Smooth muscle cell (in vitro differentiated cells): ENCODE results near the gene ACACA. TPM values are rescaled to one million over a fixed set of nuclear protein-coding genes. Genes with fewer than 3 reads are reported as not detected.

Source experiments
- DNase-seq: peaks from one replicate; lab custom pipeline; 2025; ENCODE audit not compliant: unreplicated experiment; lab: John Stamatoyannopoulos, UW
- H2AFZ ChIP-seq: fragments of 200-600 bp; sonication (generic); 2 replicates; pipeline ENCODE4 v1.6.0; 2016; ENCODE audit warnings: antibody characterized with exemption, low read depth, mild to moderate bottlenecking
- H3F3A ChIP-seq: fragments of 200-600 bp; sonication (generic); 2 replicates; pipeline ENCODE4 v1.6.0; 2017; ENCODE audit warnings: antibody characterized with exemption, low read depth
- H3K27ac ChIP-seq: fragments of 200-600 bp; sonication (generic); 2 replicates; pipeline ENCODE4 v1.5.1; 2016; ENCODE audit warnings: low read depth, mild to moderate bottlenecking
- H3K27me3 ChIP-seq: fragments of 200-600 bp; sonication (generic); 2 replicates; pipeline ENCODE4 v1.6.1; 2016; ENCODE audit warnings: low read depth, mild to moderate bottlenecking
- H3K36me3 ChIP-seq: fragments of 200-600 bp; sonication (generic); 2 replicates; pipeline ENCODE4 v1.5.1; 2016; ENCODE audit warnings: low read depth
- H3K4me1 ChIP-seq: fragments of 200-600 bp; sonication (generic); 2 replicates; pipeline ENCODE4 v1.5.1; 2016; ENCODE audit warnings: low read depth
- H3K4me2 ChIP-seq: fragments of 200-600 bp; sonication (generic); 2 replicates; pipeline ENCODE4 v1.6.0; 2016; ENCODE audit warnings: mild to moderate bottlenecking
- H3K4me3 ChIP-seq: fragments of 200-600 bp; sonication (generic); 2 replicates; pipeline ENCODE4 v1.5.1; 2016; ENCODE audit warnings: mild to moderate bottlenecking
- H3K79me2 ChIP-seq: fragments of 200-600 bp; sonication (generic); 2 replicates; pipeline ENCODE4 v1.6.0; 2016; ENCODE audit warnings: low read depth, mild to moderate bottlenecking
- H3K9ac ChIP-seq: fragments of 200-600 bp; sonication (generic); 2 replicates; pipeline ENCODE4 v1.6.0; 2016; ENCODE audit warnings: low read depth
- H3K9me3 ChIP-seq: fragments of 200-600 bp; sonication (generic); replicated peaks from 2 replicates; pipeline ENCODE4 v1.5.1; 2016; ENCODE audit warnings: low read depth
- H4K20me1 ChIP-seq: fragments of 200-600 bp; sonication (generic); 2 replicates; pipeline ENCODE4 v1.6.0; 2016; ENCODE audit warnings: low read depth
- WGBS: methylation state at CpG from one replicate; pipeline ENCODE4 v1.1.7; 2016; ENCODE audit warnings: low lambda C conversion rate; 5-methylcytosine and 5-hydroxymethylcytosine counted together
- polyA plus RNA-seq: library from polyadenylated mRNA; unstranded; fragments of >200 nt; fragmentation: Nextera tagmentation; extraction: Ambion mirVana; gene quantifications from 2 replicates; pipeline ENCODE4 v1.2.1, GENCODE V29; 2016
- total RNA-seq: library from RNA; depleted of rRNA; stranded (reverse); fragments of >200 nt; gene quantifications from 2 replicates; pipeline ENCODE4 v1.2.3, GENCODE V29; 2014
- TF ChIP-seq, protein P1 (sequence below): fragments of 200-600 bp; sonication (generic); IDR thresholded peaks from 2 replicates; pipeline ENCODE4 v1.5.1; 2017; ENCODE audit warnings: borderline replicate concordance, mild to moderate bottlenecking, antibody characterized with exemption; ENCODE audit not compliant: insufficient read depth, poor library complexity, severe bottlenecking

Gene ACACA
- total and polyA plus RNA-seq, 2 experiments from 2014 or later, result 16.4 to 33.9 TPM

DNA sequence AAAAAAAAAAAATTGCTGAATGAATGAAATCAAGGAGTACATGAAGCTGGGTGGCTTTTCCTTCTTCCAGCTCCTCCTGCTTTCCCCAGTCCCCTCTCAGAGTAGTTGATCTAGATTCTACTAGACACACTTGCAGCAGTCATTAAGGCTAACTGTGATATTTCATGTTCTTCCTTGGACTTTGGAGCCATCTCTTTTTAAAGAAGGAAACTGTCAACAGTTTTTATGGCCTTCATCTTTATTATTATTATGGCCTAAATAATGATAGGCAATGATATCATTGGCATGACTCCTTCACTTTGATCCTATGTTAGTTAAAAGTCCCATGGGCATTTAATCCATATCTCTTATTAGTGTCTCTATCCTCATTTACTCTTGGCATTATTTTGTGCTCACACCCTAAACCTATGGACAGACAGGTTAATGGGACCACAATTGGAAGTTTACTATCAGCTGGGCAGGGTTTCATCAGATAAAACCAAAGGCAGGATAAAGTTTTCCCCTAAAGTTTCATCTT, 21.1 kb downstream of the ACACA start:
- H3K9me3 ChIP-seq, result no peaks in the 10 kb centered on the region
- H3K27ac ChIP-seq, result no peak overlapping the region
- H3K4me2 ChIP-seq, result no peak overlapping the region
- H3K36me3 ChIP-seq, result no peaks in the 10 kb centered on the region
- H3K79me2 ChIP-seq, result no peaks in the 10 kb centered on the region
- no peaks in the 10 kb centered on the region for H3K27me3 ChIP-seq
- DNase-seq, result no peak
- H3K4me3 ChIP-seq, result no peak overlapping the region
- no peaks in the 10 kb centered on the region for H3F3A ChIP-seq
- no peak overlapping the region for H2AFZ ChIP-seq
- no peaks in the 10 kb centered on the region for H4K20me1 ChIP-seq
- H3K9ac ChIP-seq, result no peak overlapping the region
- TF ChIP-seq, protein P1, sequence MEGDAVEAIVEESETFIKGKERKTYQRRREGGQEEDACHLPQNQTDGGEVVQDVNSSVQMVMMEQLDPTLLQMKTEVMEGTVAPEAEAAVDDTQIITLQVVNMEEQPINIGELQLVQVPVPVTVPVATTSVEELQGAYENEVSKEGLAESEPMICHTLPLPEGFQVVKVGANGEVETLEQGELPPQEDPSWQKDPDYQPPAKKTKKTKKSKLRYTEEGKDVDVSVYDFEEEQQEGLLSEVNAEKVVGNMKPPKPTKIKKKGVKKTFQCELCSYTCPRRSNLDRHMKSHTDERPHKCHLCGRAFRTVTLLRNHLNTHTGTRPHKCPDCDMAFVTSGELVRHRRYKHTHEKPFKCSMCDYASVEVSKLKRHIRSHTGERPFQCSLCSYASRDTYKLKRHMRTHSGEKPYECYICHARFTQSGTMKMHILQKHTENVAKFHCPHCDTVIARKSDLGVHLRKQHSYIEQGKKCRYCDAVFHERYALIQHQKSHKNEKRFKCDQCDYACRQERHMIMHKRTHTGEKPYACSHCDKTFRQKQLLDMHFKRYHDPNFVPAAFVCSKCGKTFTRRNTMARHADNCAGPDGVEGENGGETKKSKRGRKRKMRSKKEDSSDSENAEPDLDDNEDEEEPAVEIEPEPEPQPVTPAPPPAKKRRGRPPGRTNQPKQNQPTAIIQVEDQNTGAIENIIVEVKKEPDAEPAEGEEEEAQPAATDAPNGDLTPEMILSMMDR, result no peak
- no peaks in the 10 kb centered on the region for H3K4me1 ChIP-seq

DNA sequence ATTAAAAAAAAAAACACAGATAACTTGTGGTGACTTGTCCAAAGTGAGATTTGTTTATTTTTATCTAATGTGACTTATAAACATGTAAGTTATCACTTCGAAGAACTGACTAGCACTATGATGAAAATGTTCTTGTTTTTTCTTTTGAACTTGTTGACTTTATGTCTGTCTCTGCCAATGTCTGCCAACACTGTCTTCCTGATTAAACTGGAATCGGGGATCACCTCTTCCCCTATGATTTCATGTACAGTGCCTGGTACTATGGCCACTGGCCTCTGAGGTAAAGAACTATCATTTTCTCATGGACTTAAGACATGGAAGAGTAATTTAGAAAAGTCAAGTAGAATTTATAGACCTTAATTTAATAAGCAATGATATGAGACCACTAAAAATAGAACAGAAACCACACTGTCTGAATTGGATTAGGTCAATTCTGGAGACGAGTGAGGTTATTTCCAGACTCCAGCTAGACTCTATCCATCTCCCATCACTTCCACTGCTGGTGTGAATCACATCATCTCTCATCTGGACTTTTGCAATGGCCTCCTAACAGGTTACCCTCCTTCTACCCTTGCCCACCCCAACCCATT, 22.0 kb downstream of the ACACA start:
- Histone ChIP-seq H3K9me3 (no peaks in the 10 kb centered on the region), H2AFZ (no peak overlapping the region), H3F3A (no peaks in the 10 kb centered on the region), H3K4me3 (no peak overlapping the region), H3K4me2 (no peak overlapping the region), H3K9ac (no peak overlapping the region), H3K36me3 (no peaks in the 10 kb centered on the region), H3K27ac (no peak overlapping the region), H3K4me1 (no peaks in the 10 kb centered on the region), H4K20me1 (no peaks in the 10 kb centered on the region), H3K79me2 (no peaks in the 10 kb centered on the region), H3K27me3 (no peaks in the 10 kb centered on the region)
- 72% methylated on average over 3 of the region's 3 CpGs for WGBS
- no peak for DNase-seq
- TF ChIP-seq, protein P1, result no peak

DNA sequence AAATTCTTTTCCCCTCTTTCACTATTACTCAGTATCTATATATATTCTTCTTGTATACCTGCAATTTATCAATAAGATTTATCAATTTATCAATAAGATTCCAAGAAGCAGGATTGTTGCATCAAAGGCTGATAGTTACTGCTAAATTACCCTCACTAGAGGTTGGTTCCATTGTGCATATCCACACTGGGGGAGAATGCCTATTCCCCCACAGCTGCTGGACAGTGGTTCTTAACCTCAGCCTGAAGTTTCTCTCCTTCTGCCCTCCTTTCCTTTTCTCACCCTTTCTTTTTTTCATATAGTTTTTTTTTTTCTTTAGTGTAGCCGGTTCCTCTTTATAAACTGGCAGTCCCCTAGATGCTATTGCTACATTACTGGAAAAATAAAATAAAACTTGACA, 24.6 kb downstream of the ACACA start:
- no peaks in the 10 kb centered on the region for H3K36me3 ChIP-seq
- H3K4me3 ChIP-seq, result no peak overlapping the region
- H3K4me2 ChIP-seq, result no peak overlapping the region
- no peak for DNase-seq
- WGBS, result 96% methylated on average over 1 of the region's 1 CpG
- H3K9ac ChIP-seq, result no peak overlapping the region
- TF ChIP-seq, protein P1, result no peak
- H2AFZ ChIP-seq, result no peak overlapping the region
- H3K27me3 ChIP-seq, result no peaks in the 10 kb centered on the region
- H3F3A ChIP-seq, result no peaks in the 10 kb centered on the region
- H3K4me1 ChIP-seq, result no peaks in the 10 kb centered on the region
- no peaks in the 10 kb centered on the region for H3K79me2 ChIP-seq
- no peaks in the 10 kb centered on the region for H4K20me1 ChIP-seq
- no peaks in the 10 kb centered on the region for H3K9me3 ChIP-seq
- H3K27ac ChIP-seq, result no peak overlapping the region

DNA sequence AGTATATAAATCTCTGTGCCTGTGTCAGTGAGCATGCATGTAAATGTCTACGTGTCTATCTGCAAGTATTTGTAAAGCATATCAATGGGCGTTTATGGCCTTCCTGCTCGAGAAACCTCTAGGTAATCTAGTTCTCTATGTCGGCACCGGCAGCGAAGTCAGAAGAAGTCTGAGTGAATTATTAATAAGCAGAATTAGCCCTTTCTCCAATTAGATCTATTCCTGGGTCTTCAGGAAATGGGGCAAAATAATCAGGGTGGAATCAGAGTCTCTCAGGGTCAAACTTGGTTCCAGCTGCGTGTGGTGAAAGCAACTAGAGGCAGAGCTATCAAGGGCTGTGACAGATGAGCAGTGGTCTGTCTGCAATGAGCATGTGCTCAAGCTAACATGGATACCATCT, 30.9 kb downstream of the ACACA start, which contains the start of gene C17orf78:
TSS of gene C17orf78 (plus strand) at position 280 of the 400 bp plus-strand sequence. CDS start at position 388, 108 bp downstream.
- Histone ChIP-seq H3F3A (no peaks in the 10 kb centered on the region), H3K36me3 (no peaks in the 10 kb centered on the region), H3K79me2 (no peaks in the 10 kb centered on the region), H2AFZ (no peak within 1 kb of the TSS), H4K20me1 (no peaks in the 10 kb centered on the region), H3K4me2 (no peak within 1 kb of the TSS), H3K27me3 (no peaks in the 10 kb centered on the region), H3K27ac (no peak within 1 kb of the TSS), H3K9me3 (no peaks in the 10 kb centered on the region), H3K9ac (no peak within 1 kb of the TSS), H3K4me1 (no peaks in the 10 kb centered on the region), H3K4me3 (no peak within 1 kb of the TSS)
- no peak for DNase-seq
- 96% methylated on average over 7 of the region's 7 CpGs for WGBS
- TF ChIP-seq, protein P1, result no peak
